Measurements from ENCODE around the gene AMH.

DNA sequence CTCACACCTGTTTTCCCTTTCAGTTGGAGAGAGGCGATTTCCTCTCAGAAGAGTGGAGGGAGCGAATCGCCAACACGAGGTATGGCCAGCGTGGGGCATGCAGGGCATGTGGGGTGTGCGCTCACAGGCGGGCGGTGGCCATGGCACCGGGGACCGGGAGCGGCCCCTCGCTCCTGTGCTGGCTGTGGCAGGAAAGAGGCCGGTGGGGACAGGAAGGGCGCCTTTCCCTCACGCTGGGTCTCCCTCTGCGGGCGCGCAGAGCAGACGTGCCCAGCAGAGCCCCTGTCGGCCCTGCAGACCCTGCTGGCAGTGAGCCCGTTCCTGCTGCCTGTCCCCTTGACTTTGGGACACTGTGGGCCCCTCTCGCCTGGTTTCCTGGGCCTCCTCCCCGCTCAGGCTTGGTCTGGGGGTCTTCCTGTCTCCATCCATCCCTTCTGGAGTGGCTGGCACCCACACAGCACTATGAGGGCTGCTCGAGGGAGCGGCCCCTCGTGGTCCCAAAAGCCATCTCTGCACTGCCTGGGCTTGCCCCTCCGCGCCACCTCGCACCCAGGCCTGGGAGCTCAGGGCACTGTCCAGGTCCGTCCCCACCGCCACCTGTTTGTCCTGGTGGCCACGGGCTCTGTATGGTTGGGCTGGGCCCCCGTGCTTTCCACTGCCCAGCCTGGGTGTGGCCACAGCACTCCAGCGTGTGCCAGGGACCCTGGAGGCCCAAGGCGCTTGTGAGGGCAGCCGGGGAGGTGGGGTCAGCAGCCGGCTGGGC is 49.1 kb upstream of the AMH start:
- no peak for TF ChIP-seq SMC3 (IDR thresholded peaks at IDR 0.05; ENCODE audit: low read depth, low read length)
- TF ChIP-seq, protein P1, sequence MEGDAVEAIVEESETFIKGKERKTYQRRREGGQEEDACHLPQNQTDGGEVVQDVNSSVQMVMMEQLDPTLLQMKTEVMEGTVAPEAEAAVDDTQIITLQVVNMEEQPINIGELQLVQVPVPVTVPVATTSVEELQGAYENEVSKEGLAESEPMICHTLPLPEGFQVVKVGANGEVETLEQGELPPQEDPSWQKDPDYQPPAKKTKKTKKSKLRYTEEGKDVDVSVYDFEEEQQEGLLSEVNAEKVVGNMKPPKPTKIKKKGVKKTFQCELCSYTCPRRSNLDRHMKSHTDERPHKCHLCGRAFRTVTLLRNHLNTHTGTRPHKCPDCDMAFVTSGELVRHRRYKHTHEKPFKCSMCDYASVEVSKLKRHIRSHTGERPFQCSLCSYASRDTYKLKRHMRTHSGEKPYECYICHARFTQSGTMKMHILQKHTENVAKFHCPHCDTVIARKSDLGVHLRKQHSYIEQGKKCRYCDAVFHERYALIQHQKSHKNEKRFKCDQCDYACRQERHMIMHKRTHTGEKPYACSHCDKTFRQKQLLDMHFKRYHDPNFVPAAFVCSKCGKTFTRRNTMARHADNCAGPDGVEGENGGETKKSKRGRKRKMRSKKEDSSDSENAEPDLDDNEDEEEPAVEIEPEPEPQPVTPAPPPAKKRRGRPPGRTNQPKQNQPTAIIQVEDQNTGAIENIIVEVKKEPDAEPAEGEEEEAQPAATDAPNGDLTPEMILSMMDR (conservative IDR thresholded peaks at IDR 0.05; ENCODE audit: low read depth, low read length), result no peak
- no peak for TF ChIP-seq POLR2A (IDR thresholded peaks at IDR 0.05; ENCODE audit: low read depth, low read length)

All from IMR-90 (cell line).